ENCODE measurements around the gene GNB1L.

GNB1L gene

GRCh38 chr22:19808873-19809478, 45.7 kb downstream of the GNB1L start:
- no peak for DNase-seq (ENCODE audit: low spot score)

DNA sequence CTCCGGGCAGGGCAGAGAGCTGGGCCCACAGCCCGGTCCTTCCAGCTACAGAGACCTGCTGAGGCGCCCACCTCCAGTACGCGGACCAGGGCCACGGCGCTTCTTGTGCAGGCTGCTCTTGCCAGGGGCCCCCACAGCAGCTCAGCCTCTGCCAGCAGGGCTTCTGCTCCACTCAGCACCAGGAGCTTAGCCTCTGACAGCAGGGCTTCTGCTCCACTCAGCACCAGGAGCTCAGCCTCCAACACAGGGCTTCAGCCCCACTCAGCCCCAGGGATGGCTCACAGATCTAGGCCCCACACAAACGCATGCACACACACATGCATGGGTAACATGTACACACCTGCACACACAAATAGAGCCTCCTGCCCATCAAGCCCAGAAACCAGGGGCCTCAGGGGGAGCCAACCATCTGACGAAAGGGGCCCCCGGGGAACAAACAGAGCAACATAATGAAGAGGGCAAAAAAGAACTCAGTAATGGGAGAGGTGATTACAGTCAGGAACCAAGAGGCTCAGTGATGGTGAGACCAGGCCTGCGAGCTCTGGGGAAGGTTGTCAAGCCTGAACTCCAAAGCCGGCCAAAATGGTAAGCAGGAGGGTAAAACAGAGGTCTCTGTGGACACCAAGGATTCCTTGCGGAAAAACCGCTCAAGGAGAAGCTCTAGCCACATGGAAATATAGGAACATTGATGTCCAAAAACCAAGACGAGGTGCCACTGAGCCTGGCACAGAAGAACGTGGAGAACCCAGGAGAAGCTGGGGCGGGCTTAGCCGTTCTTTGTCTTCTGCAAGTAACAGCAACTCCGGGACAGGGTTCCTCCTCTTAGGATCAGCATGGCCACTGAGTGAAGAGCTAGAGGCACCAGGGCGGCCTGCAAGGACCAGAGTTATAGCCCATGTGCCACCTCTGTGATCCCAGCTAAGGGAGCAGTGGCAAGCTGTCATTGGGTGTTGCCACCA, 46.5 kb downstream of the GNB1L start:
- DNase-seq (ENCODE audit: low spot score): no peak

DNA sequence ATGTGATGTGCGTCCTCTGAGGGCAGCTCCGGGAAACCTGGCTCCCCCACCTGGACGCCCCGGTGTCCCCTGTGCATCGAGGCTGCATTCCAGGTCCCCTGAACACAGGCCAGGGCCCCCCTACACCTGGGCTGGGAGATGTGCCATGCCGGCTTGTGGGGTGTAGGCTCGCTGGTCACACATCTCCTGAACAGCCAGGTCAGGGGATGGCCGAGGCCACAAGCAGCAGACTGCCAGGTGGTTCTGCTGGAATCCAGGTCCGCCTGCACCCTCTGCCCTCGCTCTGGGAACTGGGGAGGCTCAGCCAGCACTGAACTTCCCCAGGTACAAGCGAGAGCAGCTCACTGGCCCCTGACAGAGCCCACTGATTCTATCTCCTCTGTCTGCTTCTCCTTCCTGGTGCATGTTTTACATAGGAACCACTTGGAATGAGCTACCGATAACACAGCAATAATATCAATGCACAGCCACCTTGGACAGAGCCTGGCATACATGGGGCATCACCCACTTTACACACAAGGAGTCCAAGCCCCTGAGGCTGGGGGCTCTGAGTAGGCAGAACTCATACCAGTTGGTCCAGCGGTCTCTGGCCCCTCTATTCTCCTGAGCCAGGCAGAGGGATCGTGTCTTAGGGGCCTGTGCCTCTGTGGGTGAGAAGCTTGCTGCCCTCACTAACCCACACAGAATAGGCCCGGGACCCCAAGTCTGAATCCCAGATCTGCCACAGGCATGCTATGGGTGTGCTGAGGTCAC, 47.3 kb downstream of the GNB1L start:
- no peak for DNase-seq (ENCODE audit: low spot score)

DNA sequence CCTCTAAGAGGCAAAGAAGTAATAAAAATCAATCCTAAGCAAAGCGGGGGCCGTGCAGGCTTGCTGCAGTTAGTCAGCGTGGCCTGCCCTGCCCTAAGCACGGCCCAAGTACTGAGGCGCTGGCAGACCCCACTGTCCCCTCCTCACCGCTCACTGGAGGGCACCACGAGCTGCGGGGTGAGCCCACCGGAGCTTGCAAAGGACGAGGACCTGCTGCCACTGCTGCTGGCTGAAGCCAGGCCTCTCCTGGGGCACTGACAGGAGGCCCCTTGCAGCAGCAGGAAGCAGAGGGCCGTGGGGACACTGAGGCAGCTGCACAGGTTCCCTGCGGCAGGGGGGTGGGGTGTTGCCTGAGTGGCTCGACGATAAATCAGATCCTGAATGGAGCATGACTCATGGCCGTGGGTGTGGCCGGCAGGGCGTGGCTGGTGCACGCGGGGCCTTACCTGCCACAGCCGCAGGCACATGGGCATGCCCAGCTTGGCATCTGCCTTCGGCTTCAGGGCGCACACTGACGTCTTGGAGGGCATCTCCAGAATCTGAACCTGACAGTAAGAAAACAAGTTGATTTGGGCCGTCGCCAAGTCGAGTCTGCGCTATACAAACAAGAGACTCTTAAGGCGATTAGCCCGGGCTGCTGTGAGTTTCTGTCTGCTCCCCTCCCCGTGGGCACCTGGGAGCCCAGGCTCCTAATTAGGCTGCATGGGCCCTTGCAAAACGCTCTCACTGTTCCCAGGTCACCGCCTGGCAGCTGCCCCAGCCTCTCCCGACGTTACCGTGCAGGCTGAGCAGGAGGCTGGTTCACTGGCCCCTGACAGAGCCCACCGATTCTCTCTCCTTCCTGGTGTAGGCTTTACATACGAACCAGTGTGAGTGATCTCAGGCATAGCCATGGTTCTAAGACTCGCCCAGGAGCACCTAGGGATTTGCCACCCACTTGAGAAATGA, 48.2 kb downstream of the GNB1L start:
- peak; percentile 85 for DNase-seq (ENCODE audit: low spot score)

DNA sequence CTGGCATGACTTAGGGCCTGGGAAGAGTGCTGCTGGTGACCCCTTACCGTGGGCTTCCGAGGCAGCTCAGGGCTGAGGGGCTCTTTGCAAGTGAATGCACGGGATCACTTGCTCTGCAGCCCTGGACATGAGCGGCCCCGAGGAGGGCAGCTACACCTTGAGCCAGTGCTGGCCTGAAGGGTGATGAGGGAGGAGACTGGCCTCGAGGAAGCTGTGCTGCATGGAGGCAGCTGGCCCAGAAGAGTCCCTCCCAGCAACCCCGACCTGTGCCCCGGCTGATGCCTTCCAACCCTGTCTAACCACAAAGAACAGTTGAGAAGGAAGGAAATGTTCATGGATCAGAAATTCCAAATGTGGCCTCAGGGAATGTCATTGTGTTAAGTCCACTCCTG, 48.9 kb downstream of the GNB1L start:
- DNase-seq (ENCODE audit: low spot score): no peak

DNA sequence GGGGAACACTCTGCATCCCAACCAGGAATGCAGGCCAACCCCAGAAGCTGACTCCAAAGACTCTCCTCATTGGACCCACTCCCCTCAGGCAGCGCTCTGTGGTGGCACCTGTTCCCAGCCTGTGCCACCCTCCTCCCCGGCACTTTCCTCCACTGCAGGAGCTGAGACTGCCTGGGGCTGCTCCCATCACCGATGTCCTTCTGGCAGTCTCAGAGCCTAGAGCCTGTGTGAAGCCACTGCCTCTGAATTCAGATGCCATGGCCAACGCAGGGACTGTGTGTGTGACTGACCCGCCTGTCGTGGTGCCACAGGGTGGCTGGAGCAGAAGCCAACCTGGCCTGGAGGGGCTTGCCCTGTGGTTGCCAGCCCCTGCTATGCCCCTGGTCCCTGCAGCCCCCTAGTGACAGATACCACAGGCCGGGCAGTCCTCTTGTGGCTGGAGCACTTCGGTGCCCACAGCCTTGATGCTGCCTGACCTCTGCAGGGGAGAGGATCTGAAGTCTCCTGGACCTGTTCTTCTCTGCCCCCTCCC, 50.9 kb downstream of the GNB1L start:
- no peak for DNase-seq (ENCODE audit: low spot score)

GRCh38 chr22:19802894-19803735, 51.6 kb downstream of the GNB1L start:
- no peak for DNase-seq (ENCODE audit: low spot score)

GRCh38 chr22:19802001-19802893, 52.4 kb downstream of the GNB1L start:
- no peak for DNase-seq (ENCODE audit: low spot score)

DNA sequence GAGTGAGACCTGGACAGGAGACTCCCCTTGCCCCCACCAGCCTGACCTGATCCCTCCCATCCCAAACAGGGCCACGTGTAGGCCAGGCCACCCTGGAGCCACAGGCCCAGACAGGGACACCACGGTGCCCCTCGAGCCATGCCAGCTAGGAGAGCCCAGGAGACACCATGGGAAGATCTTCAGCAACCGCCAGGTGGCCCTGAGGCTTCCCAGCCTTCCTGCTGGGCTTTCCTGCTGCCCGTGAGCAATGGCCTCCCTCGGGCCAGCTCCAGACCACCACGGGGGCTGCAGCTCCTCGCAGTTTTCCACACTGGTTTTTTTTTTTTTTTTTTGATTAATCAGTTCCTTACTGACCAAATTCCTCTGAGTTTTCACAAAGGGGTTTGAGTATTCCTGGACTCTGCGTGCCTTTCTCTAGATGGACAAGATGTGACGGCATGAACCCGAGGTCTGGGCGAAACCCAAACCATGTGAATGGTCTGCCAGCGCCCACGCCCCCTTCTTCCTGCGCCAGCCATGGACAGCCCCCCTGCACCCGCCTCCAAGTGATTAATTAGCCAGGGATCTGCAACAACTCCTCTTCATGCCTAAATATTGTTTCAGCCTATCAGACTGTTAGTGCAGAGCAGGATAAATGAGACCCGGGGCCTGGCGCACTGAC, 53.2 kb downstream of the GNB1L start:
- no peak for DNase-seq (ENCODE audit: low spot score)

GRCh38 chr22:19800761-19801244, 53.9 kb downstream of the GNB1L start:
- DNase-seq (ENCODE audit: low spot score): no peak

- no peak for DNase-seq (ENCODE audit: low spot score)
These were observed 54.4 kb downstream of the GNB1L start for GRCh38 chr22:19800306-19800705.

DNA sequence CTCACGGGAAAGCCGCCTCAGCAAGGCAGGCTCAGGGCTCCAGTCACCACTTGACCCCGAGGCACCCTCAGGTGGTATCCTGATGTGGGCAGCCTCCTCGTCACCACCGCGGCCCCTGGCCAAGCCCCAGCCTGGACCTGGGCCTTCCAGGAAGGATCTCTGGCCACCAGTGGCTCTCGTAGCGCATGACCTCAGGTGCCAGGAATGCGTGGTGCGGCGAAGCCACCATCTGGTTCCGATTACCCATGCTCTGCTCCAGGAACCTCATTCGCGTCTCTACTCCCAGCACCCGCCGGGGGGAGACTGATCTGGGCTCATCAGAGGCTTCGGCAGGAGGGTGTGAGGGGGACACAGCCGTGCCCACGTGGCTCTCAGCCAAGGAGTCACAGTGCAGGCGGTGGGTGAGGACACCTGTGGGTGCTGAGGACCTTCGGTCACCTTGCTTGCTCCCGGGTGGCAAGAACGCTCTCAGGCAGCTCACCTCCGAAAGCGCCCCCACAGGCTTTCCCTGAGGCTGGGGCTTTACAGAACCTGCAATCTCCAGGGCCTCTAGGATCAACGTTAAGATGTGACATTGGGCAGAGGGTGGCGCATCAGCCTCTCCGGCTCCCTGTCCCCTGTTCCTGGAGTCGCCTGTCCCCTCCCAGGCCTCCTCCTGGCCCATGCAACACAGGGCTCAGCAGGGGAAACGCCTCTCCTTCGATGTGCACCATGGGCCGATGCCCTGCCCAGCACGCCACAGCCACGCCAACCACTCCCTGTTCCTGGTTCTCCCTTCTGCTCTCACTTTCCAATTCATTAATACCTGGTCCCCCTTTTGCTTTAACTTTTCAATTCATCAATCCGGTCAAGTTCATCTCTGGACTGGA, 55.1 kb downstream of the GNB1L start:
- DNase-seq (ENCODE audit: low spot score): no peak

DNA sequence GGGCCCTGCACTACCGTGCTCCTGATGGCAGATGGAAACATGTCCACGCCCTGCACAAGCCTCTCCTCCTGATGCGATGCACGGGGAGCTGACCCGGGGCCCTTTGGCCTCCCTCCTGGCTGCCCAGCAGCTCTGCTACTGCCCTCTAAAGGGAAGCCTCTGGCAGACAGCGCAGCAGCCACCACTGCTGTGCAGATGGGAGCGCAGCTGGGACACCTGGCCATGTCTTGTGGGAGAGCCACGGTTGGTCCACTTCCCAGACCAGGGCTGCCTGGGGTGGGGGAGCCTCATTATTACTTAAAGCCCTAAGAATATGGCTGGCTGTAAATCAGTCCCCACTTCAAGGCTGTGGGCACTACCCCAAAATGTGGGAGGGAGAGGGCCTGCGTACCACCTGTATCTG, 55.8 kb downstream of the GNB1L start:
- no peak for DNase-seq (ENCODE audit: low spot score)

DNA sequence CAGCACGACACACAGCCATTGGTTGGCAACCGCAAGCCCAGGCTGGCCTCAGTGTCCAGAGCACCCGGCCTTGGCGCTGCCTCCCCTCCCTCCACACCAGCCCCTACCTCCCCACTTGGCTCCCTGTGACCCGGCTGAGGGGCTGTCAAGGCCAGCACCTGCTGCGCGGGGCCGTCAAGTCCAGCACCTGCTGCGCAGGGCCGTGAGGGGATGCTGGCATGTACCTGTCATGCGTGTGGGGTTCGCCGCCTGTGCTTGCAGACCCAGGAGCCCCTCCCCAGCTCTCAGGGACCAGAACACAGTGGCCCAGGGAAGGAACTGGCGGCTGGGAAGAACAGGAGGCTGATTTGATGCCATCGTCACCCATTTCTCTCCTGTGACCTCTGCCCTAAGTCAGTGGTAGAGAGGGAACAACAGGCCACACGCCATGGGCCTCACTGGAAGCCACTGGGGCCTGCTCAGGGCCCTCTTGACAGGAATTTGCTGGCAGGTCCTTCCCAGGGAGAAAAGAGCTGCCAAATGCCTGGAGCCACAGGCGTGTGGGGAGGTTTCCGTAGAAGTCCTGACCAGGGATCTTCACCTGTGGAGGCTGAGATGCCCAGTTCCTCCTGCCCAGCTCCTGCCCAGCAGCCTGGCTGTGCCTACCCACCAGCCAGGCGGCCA, 56.5 kb downstream of the GNB1L start:
- no peak for DNase-seq (ENCODE audit: low spot score)

DNA sequence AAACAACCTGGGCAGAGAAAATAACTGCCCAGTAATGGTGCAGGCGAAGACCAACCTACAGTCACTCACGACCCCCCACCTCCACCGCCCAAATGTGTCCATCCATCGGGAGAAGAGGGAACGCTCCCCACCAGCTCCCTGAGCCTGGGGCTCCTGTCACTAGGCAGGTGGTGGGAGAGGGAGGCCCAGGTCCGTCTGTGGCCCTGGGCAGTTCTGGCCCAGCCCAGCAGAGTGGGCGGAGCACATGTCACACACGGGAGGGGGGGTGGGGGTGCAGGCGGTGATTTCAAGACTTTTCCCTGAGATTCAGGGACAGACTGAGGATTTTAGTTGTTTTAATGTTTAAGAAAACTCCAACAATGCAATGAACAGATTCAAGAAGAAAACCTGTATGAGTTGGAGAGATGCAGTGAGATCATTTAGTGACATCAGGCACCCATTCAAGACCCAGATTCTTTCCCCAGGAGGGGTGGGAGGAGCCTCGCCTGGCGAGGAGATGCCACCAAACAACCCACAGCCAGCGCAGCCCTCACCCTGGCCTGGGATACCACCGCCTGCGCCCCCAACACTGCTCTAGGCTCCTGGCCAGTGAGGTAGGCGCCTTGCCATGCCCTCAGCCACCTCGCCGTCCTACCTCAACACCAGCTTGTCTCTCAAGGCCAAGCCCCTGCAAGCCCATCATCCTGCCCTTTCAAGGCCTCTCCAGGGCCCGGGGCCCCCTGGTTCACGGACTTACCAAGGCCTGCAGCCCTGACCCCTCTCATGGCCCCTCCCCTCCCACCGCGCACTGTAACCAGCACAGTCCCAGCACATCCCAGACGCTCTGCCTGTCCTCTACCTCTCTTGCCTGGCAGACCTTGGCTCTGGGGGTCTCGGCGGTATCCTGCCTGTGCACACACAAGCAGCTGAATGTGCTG, 57.3 kb downstream of the GNB1L start:
- DNase-seq (ENCODE audit: low spot score): no peak

GRCh38 chr22:19796160-19796559, 58.5 kb downstream of the GNB1L start:
- no peak for DNase-seq (ENCODE audit: low spot score)

Measured in LoVo (cell line).